Measurements from ENCODE around the gene TCF23.

- TF ChIP-seq YY1 (IDR thresholded peaks at IDR 0.05; ENCODE audit: low read depth): no peak
- no peak for TF ChIP-seq EP300 (IDR thresholded peaks at IDR 0.05; ENCODE audit: borderline replicate concordance)
- TF ChIP-seq FOXM1 (IDR thresholded peaks at IDR 0.05; ENCODE audit: borderline replicate concordance, low read depth): no peak
These were observed 1.9 kb downstream of the TCF23 start for GRCh38 chr2:27150639-27151230.

Measured in Ishikawa (cell line).